CD1c-positive myeloid dendritic cell (primary cell): ENCODE data around the gene ZNF511.
"Not testable (repeated sequence)": the region's sequence is repeated elsewhere in the genome, so short reads cannot be mapped to it uniquely, and the experiment has no call there.

Source experiments
- DNase-seq: peaks from one replicate; pipeline ENCODE4 v3.0.0-alpha.2; 2016; ENCODE audit errors: extremely low spot score

The ZNF511 gene, protein sequence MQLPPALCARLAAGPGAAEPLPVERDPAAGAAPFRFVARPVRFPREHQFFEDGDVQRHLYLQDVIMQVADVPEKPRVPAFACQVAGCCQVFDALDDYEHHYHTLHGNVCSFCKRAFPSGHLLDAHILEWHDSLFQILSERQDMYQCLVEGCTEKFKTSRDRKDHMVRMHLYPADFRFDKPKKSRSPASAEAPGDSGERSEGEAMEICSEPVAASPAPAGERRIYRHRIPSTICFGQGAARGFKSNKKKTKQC

DNA sequence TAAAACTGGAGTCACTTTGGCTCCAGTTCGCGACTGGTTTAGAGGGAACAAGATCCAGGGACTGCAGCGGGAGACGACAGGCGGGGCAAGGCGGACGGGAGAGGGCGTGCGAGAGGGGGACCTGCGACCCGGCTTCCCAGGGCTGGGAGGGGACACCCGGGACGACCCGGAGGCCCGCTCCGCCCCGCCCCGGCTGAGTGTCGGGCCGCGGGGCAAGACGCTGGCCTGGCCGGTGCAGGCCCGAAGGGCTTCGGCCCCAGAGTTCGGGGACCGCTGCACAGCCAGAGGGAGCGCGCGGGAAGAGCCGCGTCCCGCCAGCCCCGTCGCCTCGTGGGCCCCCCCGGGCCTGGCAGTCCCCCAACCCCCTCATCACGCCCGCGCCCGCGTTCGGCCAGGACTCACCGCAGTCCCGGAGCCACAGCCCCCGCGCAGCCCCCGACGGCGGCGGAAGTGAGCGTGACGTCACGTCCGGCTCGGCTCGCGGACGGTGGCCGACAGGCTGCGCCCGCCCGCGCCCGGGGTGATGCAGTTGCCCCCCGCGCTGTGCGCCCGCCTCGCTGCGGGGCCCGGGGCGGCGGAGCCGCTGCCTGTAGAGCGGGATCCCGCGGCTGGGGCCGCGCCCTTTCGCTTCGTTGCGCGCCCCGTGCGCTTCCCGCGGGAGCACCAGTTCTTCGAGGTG lies at the start of gene ZNF511, which contains the start of gene TUBGCP2:
ZNF511 (plus strand) TSS at position 494 of the 679 bp plus-strand sequence; CDS start at position 524, 30 bp downstream.
TUBGCP2 (minus strand) TSS at position 452 of the 679 bp plus-strand sequence. CDS start 5,931 bp downstream, outside the sequence.
- DNase-seq, result peak; percentile 95

GRCh38 chr10:133259602-133259989 lies 49.1 kb upstream of the ZNF511 start:
- DNase-seq, result no peak

- DNase-seq, result peak; percentile 89
Measured at GRCh38 chr10:133260895-133261725, 47.6 kb upstream of the ZNF511 start.

DNA sequence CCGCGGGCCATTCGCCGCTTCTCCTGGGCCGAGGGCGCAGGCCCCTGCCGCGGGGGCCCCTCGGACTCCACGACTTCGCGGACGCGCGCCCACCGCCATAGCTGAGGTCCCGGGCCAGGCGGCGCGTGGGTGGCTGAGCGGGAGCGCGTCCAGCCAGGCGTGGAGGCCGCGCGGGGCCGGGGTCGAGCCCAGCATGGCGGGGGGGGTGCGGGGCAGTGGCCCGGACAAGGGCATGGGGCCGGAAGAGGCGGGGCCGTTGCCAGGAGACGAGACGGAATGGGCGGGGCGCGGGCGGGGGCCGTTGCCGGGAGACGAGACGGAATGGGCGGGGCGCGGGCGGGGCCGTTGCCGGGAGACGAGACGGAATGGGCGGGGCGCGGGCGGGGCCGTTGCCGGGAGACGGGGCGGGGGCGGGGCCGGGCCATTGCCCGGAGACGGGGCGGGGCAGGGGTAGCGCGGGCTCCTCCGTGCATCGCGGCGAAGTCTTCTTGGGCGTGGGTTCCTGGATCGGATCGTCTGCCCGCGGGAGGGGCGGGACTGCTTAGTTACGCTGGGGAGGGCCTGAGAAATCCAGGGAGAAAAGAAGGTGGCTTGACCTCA lies 46.9 kb upstream of the ZNF511 start:
- peak; percentile 92 for DNase-seq

DNA sequence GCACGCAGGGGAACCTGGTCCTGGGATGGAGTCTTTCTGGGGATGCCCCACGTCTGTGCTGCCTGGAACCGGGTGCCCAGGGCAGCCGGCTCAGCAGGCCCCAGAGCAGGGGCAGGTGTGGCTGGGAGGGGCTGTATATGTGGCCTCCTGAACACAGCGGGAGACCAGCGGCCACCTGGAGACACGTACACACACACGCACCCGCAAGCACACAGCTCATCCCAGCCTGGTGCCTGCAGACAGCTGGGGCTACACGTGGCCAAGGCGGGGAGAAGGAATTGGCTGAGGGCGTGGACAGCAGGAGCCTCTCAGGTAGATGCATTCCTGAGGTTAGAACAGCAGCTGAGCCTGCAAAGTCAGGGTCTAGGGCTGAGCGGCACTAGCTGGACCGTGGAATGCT lies 46.0 kb upstream of the ZNF511 start:
- DNase-seq, result no peak

DNA sequence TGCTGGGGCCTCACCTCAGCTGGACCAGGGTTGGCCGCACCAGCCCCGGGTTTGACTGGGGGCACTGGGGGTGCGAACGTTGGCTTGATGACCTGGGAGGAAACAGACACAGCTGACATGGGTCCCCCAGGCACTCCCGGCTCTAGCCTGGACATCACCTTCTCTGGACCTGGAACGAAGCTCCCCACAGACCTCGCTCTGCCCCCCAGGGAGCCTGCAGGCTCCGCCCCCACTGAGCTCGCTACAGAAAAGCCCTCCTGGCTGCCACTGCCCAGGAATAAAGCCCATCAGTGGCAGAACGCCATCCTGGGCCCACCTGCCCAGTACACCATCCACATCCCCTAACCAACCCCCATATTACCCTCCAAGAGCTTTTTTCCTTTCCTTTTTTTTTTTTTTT lies 45.0 kb upstream of the ZNF511 start:
- DNase-seq, result no peak

DNA sequence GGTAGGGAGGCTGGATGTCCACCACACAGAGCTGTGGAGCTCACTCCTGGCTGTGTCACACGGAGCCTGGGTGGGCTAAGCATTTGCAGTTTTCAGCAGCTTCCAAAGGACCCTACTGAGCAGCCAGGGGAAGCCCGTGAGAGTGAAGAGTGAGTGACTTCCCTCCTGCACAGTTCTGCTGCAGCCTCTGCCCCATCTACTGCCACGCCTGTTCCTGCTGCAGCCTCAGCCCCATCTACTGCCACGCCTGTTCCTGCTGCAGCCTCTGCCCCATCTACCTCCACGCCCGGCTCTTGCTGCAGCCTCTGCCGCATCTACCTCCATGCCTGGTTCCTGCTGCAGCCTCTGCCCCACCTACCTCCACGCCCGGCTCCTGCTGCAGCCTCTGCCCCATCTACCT lies 44.3 kb upstream of the ZNF511 start:
- DNase-seq, result peak; percentile 62

GRCh38 chr10:133265052-133265451 lies 43.7 kb upstream of the ZNF511 start:
- DNase-seq, result not testable (repeated sequence)

DNA sequence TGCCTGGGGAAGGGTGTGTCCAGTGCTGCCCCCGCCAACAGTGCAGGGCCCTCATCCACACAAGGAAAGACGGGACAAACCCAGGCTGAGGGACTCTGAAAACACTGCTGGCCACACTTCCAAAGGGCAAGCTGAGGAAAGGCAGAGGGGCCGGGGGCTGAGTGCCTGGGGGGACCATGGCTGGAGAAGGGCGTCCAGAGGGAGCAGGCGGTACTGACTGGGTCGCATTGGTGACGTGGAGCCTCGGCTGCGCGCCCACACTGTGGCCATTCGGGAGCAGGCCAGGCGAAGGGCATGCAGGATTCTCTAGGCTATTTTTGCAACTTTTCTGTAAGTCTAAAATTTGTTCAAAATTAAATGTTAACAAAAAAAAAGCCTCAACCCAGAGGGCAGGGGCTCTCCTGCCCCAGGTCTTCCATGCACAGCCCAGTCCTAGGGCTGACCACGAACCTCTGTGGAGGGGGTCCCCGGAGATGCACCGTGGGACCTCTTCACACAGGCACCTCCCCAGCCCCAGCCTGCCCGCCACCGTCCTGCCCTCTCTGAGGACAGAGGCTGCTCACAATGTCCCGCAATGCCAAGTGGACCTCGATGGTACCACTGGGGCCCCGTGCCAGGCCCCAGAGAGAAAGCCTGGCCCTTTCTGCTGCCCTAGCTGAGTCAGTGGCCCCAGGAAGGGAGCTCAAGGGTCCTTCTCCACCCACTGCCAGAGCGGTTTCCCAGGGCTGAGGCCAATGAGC lies 42.5 kb upstream of the ZNF511 start:
- DNase-seq, result no peak

DNA sequence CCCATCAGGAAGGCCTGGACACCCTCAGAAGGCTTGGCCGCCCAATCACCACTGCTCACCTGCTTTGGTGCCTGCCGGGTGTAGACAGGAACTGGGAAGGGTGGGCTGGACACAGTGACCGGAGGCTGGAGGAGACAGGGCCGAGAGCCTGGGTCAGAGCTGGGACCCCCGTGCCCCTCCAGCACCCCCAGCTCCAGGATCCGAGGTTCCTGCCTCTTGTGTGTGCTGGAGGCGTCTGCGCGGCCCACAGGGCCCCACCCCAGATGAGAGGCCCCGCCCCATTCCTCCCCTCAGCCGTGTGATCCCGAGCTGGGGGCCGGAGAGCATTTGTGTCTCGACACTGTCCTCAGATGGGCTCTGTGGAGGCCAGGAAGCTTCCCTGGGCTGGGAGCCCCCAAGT lies 41.4 kb upstream of the ZNF511 start:
- DNase-seq, result no peak

DNA sequence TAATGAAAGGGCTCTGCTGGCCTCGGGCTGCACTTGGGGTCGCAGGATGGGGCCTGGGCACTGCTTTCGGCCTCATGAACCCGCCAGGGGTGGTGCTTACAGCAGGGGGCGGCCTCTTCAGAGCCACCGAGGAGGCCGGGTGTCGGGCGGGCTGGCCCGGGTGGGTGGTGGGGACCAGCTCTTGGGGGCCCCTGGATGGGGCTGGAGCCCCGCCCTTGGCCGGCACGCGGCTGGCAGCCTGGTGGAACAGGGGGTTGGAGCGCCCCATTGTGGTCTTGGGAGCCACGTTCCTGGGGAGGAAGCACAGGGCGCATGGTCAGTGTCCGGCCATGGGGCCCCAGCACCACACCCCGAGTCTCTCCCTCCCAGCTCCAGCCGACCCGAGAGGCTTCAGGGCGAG lies 40.9 kb upstream of the ZNF511 start:
- DNase-seq, result no peak

DNA sequence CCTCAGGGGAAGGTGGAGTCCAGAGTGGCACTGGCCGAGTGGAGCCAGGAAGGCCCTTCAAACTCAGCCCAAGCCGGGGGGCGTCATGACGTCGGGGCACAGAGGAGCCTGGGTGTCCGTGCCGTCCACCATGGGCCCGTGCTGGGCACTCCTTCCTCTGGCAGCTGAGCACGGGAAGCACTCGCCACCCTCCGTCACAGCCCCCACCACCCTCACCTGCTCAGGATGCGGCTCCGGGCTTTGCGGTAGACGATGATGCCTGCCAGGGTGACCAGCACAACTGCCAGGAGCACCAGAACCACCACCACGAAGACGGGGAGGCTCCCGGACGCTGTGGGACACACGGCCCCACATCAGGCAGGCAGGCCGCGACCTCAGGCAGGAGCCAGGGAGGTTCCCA lies 40.2 kb upstream of the ZNF511 start:
- DNase-seq, result no peak

DNA sequence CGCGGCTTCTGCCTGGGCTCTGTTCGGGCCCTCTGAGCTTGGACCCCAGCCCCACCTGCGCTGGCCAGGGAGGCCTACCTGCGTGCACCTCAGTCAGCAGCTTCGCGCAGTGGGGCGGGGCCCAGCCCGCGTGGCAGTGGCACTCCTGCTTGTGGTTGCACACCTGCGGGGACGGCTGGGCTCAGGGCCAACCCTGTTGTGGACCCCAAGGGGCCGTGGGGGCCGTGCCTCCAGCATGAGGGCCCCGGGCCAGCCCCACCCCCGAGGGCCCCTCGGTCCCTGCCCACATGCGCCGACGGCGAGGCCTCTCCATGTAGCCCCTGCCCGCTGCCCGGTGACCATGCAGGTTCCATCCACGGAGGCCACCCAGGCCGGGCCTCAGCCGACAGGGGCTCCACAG lies 39.3 kb upstream of the ZNF511 start:
- DNase-seq, result no peak

GRCh38 chr10:133270204-133270603 lies 38.5 kb upstream of the ZNF511 start:
- DNase-seq, result no peak

- no peak for DNase-seq
Measured at GRCh38 chr10:133270773-133271297, 37.9 kb upstream of the ZNF511 start.

- no peak for DNase-seq
Measured at GRCh38 chr10:133271521-133272300, 37.0 kb upstream of the ZNF511 start.

- DNase-seq, result no peak
Measured at GRCh38 chr10:133272301-133272963, 36.3 kb upstream of the ZNF511 start.

GRCh38 chr10:133272964-133273420 lies 35.7 kb upstream of the ZNF511 start:
- DNase-seq, result no peak

DNA sequence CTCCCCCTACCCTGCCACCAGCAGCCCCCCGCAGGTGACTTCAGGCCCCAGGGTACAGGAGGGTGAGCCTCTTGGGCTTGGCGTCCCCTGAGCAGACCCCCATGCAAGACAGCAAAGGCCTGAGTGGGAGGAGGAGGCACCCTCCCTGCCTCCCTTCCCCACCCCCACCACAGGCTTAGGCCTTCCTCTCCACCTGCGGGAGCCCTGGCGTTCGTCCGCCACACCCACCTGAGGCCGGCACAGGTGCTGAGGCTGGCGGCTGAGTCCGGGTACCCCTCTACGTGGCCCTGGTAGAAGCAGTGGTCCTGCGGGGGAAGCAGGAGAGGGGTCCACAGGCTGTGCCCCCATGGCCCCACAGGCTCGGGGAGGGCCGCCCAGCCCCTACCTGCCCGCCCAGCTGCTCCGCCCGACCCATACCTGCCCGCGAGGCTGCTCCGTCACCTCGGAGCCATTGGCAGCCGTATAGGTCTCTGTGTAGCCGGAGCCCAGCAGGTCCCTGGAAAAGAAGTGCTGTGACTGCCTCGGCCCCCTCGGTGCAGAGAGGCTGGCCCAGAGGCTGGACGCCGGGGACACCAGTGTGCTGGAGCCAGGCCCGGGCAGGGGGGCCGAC lies 35.1 kb upstream of the ZNF511 start:
- DNase-seq, result no peak
